Umbilical cord (tissue), 1 donor: ENCODE results near the gene ARHGAP18. TPM values are rescaled to one million over a fixed set of nuclear protein-coding genes. Genes with fewer than 3 reads are reported as not detected.

Experiments
- total RNA-seq: library from RNA; depleted of rRNA; stranded (reverse); fragments of >200 nt; gene quantifications from one replicate; pipeline ENCODE4 v1.2.3, GENCODE V29; 2014; ENCODE audit warnings: low replicate concordance; ENCODE audit not compliant: insufficient read depth

ARHGAP18 gene
- total RNA-seq, 1 donor from 2014 or later, result 27.0 TPM

Other genes with a start within 250 kb of the ARHGAP18 start
- not detected for gene TMEM244, start 151.1 kb upstream of the ARHGAP18 start, total RNA-seq